ENCODE results near the gene DENND1B. TPM values are rescaled to one million over a fixed set of nuclear protein-coding genes. Genes with fewer than 3 reads are reported as not detected.

DENND1B gene
- total and polyA plus RNA-seq, 2 of the 13 experiments (the other 11 are each of a cell fraction or from before 2014, with no cell fraction given), result 2.6 to 5.7 TPM

DNA sequence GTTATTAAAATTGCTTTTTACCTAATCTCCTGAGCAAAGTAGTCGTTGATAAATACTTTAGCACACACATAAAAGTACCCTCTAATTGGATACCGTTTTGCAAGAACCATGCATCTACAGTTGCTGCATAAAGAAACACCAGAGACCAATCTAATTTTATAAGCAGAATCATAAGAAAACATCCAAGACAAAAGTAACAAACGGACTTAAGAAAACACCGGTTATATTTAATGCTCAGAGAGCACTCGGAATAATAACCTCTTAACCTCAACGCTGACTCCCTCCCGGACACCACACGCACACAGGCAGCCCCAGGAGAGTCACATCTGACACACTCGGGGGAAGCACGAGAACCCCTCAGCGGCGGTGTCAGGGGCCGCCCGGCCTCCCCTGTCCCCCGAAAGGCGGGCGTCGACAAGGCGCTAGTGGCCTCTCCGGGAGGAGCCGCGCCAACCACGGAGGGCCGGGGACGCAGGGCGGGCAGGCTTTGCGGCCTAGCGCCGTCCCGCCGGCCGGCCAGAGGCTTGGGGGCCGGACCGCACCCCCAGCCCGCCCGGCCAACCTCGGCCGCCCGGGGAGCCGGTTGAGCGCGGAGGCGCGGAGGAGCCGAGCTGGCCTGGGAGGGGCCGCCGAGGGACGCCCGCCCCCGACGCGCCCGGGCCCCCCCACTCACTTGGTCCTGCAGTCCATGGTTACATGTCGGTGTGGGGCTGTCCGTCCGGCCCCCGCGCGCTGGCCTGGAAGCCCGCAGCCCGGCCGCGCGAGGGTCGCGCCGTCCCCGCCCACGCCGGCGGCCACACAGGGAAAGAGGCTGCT is 606 bp downstream of the DENND1B start (continued):
- TF ChIP-seq, protein P1, sequence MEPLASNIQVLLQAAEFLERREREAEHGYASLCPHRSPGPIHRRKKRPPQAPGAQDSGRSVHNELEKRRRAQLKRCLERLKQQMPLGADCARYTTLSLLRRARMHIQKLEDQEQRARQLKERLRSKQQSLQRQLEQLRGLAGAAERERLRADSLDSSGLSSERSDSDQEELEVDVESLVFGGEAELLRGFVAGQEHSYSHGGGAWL (CRISPR knock-in tag; IDR thresholded peaks at IDR 0.05), result peak; percentile 15; the same call in 1 of the 2 replicates
- TF ChIP-seq, protein P2, sequence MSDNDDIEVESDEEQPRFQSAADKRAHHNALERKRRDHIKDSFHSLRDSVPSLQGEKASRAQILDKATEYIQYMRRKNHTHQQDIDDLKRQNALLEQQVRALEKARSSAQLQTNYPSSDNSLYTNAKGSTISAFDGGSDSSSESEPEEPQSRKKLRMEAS (IDR thresholded peaks at IDR 0.05), result peak; percentile 32; the same call in 1 of the 2 replicates
- TF ChIP-seq KLF16 (CRISPR knock-in tag; IDR thresholded peaks at IDR 0.05), result no peak
- no peak for TF ChIP-seq FOXA1 (IDR thresholded peaks at IDR 0.05)
- no peak for TF ChIP-seq FOXA1 (CRISPR knock-in tag; IDR thresholded peaks at IDR 0.05)
- TF ChIP-seq, protein P3, sequence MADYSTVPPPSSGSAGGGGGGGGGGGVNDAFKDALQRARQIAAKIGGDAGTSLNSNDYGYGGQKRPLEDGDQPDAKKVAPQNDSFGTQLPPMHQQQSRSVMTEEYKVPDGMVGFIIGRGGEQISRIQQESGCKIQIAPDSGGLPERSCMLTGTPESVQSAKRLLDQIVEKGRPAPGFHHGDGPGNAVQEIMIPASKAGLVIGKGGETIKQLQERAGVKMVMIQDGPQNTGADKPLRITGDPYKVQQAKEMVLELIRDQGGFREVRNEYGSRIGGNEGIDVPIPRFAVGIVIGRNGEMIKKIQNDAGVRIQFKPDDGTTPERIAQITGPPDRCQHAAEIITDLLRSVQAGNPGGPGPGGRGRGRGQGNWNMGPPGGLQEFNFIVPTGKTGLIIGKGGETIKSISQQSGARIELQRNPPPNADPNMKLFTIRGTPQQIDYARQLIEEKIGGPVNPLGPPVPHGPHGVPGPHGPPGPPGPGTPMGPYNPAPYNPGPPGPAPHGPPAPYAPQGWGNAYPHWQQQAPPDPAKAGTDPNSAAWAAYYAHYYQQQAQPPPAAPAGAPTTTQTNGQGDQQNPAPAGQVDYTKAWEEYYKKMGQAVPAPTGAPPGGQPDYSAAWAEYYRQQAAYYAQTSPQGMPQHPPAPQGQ (CRISPR knock-in tag; IDR thresholded peaks at IDR 0.05; ENCODE audit: borderline replicate concordance), result no peak
- no peak for TF ChIP-seq ZNF703 (CRISPR knock-in tag; IDR thresholded peaks at IDR 0.05; ENCODE audit: borderline replicate concordance)
- TF ChIP-seq ZNF207 (IDR thresholded peaks at IDR 0.05; ENCODE audit: borderline replicate concordance), result no peak
- no peak for TF ChIP-seq NFIC (IDR thresholded peaks at IDR 0.05; ENCODE audit: low read length)
- no peak for TF ChIP-seq TOPORS (CRISPR knock-in tag; IDR thresholded peaks at IDR 0.05)
- TF ChIP-seq ZNF383 (CRISPR knock-in tag; IDR thresholded peaks at IDR 0.05; ENCODE audit: borderline replicate concordance), result no peak
- TF ChIP-seq NFYB (CRISPR knock-in tag; IDR thresholded peaks at IDR 0.05), result no peak
- TF ChIP-seq, protein P4, sequence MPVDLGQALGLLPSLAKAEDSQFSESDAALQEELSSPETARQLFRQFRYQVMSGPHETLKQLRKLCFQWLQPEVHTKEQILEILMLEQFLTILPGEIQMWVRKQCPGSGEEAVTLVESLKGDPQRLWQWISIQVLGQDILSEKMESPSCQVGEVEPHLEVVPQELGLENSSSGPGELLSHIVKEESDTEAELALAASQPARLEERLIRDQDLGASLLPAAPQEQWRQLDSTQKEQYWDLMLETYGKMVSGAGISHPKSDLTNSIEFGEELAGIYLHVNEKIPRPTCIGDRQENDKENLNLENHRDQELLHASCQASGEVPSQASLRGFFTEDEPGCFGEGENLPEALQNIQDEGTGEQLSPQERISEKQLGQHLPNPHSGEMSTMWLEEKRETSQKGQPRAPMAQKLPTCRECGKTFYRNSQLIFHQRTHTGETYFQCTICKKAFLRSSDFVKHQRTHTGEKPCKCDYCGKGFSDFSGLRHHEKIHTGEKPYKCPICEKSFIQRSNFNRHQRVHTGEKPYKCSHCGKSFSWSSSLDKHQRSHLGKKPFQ (CRISPR knock-in tag; IDR thresholded peaks at IDR 0.05; ENCODE audit: insufficient replicate concordance), result no peak
- TF ChIP-seq, protein P5, sequence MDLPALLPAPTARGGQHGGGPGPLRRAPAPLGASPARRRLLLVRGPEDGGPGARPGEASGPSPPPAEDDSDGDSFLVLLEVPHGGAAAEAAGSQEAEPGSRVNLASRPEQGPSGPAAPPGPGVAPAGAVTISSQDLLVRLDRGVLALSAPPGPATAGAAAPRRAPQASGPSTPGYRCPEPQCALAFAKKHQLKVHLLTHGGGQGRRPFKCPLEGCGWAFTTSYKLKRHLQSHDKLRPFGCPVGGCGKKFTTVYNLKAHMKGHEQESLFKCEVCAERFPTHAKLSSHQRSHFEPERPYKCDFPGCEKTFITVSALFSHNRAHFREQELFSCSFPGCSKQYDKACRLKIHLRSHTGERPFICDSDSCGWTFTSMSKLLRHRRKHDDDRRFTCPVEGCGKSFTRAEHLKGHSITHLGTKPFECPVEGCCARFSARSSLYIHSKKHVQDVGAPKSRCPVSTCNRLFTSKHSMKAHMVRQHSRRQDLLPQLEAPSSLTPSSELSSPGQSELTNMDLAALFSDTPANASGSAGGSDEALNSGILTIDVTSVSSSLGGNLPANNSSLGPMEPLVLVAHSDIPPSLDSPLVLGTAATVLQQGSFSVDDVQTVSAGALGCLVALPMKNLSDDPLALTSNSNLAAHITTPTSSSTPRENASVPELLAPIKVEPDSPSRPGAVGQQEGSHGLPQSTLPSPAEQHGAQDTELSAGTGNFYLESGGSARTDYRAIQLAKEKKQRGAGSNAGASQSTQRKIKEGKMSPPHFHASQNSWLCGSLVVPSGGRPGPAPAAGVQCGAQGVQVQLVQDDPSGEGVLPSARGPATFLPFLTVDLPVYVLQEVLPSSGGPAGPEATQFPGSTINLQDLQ (CRISPR knock-in tag; IDR thresholded peaks at IDR 0.05), result peak; percentile 74; the same call in 1 of the 2 replicates
- TF ChIP-seq FOXC1 (CRISPR knock-in tag; IDR thresholded peaks at IDR 0.05; ENCODE audit: borderline replicate concordance), result no peak
- no peak for TF ChIP-seq KAT2B (IDR thresholded peaks at IDR 0.05; ENCODE audit: borderline replicate concordance, low read depth, low read length)
- no peak for TF ChIP-seq MTF1 (CRISPR knock-in tag; IDR thresholded peaks at IDR 0.05)
- TF ChIP-seq, protein P6, sequence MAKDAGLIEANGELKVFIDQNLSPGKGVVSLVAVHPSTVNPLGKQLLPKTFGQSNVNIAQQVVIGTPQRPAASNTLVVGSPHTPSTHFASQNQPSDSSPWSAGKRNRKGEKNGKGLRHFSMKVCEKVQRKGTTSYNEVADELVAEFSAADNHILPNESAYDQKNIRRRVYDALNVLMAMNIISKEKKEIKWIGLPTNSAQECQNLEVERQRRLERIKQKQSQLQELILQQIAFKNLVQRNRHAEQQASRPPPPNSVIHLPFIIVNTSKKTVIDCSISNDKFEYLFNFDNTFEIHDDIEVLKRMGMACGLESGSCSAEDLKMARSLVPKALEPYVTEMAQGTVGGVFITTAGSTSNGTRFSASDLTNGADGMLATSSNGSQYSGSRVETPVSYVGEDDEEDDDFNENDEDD (CRISPR knock-in tag; IDR thresholded peaks at IDR 0.05; ENCODE audit: borderline replicate concordance), result peak; percentile 19; the same call in 1 of the 2 replicates
- TF ChIP-seq ZFP36L1 (CRISPR knock-in tag; IDR thresholded peaks at IDR 0.05), result no peak
- TF ChIP-seq TGIF2 (CRISPR knock-in tag; IDR thresholded peaks at IDR 0.05), result no peak
- TF ChIP-seq JARID2 (CRISPR knock-in tag; IDR thresholded peaks at IDR 0.05; ENCODE audit: insufficient replicate concordance), result no peak
- TF ChIP-seq ATF7-NPFF (CRISPR knock-in tag; IDR thresholded peaks at IDR 0.05; ENCODE audit: low read depth), result peak; percentile 26; the same call in 1 of the 2 replicates
